H9 (cell line): ENCODE results near the gene TMEM117. TPM values are rescaled to one million over a fixed set of nuclear protein-coding genes. Genes with fewer than 3 reads are reported as not detected.

Experiments
- DNase-seq: peaks from one replicate; pipeline ENCODE4 v3.0.0-alpha.2; 2017
- H2AFZ ChIP-seq: one replicate; pipeline ENCODE4 v1.6.1; 2013; ENCODE audit warnings: mild to moderate bottlenecking, low read length, control low read depth, moderate library complexity
- H2AK5ac ChIP-seq: 2 replicates; pipeline ENCODE4 v1.6.1; 2013; ENCODE audit warnings: low read length, control low read depth, mixed read lengths; ENCODE audit not compliant: insufficient read length
- H2BK120ac ChIP-seq: one replicate; pipeline ENCODE4 v1.6.1; 2013; ENCODE audit warnings: low read depth, mild to moderate bottlenecking, low read length, control low read depth, inconsistent platforms; ENCODE audit not compliant: poor library complexity, severe bottlenecking
- H2BK12ac ChIP-seq: 2 replicates; pipeline ENCODE4 v1.6.1; 2013; ENCODE audit warnings: low read length, control low read depth, mixed read lengths, low read depth; ENCODE audit not compliant: insufficient read length
- H2BK15ac ChIP-seq: 2 replicates; pipeline ENCODE4 v1.6.1; 2013; ENCODE audit warnings: low read depth, low read length, control low read depth
- H2BK20ac ChIP-seq: one replicate; pipeline ENCODE4 v1.6.1; 2013; ENCODE audit warnings: low read depth, mild to moderate bottlenecking, low read length, control low read depth, inconsistent platforms; ENCODE audit not compliant: poor library complexity, severe bottlenecking
- H2BK5ac ChIP-seq: 2 replicates; pipeline ENCODE4 v1.6.1; 2013; ENCODE audit warnings: low read length, control low read depth, mixed read lengths; ENCODE audit not compliant: insufficient read length
- H3K14ac ChIP-seq: 2 replicates; pipeline ENCODE4 v1.6.1; 2013; ENCODE audit warnings: low read length, control low read depth; ENCODE audit not compliant: insufficient read depth
- H3K18ac ChIP-seq: 2 replicates; pipeline ENCODE4 v1.6.1; 2013; ENCODE audit warnings: low read depth, mild to moderate bottlenecking, mixed read lengths, low read length, control low read depth; ENCODE audit not compliant: insufficient read length
- H3K23ac ChIP-seq: 2 replicates; pipeline ENCODE4 v1.6.1; 2013; ENCODE audit warnings: low read length, control low read depth, mixed read lengths, low read depth; ENCODE audit not compliant: insufficient read length
- H3K23me2 ChIP-seq: 2 replicates; pipeline ENCODE4 v1.6.1; 2013; ENCODE audit warnings: low read depth, mild to moderate bottlenecking, mixed read lengths, low read length, control low read depth; ENCODE audit not compliant: insufficient read length, poor library complexity, severe bottlenecking
- H3K27ac ChIP-seq: 2 replicates; pipeline ENCODE4 v1.5.1; 2013; ENCODE audit warnings: low read length, control low read depth, mixed read lengths, low read depth; ENCODE audit not compliant: insufficient read length
- H3K27me3 ChIP-seq: 2 replicates; pipeline ENCODE4 v1.6.1; 2013; ENCODE audit warnings: low read length, control low read depth, inconsistent platforms; ENCODE audit not compliant: insufficient read depth
- H3K4ac ChIP-seq: 2 replicates; pipeline ENCODE4 v1.6.1; 2013; ENCODE audit warnings: low read depth, mild to moderate bottlenecking, control low read depth, inconsistent platforms, low read length, moderate library complexity
- H3K4me1 ChIP-seq: 2 replicates; pipeline ENCODE4 v1.6.1; 2013; ENCODE audit warnings: low read length, control low read depth, inconsistent platforms; ENCODE audit not compliant: insufficient read depth
- H3K4me2 ChIP-seq: 2 replicates; pipeline ENCODE4 v1.6.1; 2013; ENCODE audit warnings: low read length, control low read depth, mixed read lengths; ENCODE audit not compliant: insufficient read length, insufficient read depth
- H3K56ac ChIP-seq: 2 replicates; pipeline ENCODE4 v1.6.1; 2013; ENCODE audit warnings: low read depth, mild to moderate bottlenecking, mixed read lengths, low read length, control low read depth; ENCODE audit not compliant: insufficient read length
- H3K79me1 ChIP-seq: 2 replicates; pipeline ENCODE4 v1.6.1; 2013; ENCODE audit warnings: low read depth, mild to moderate bottlenecking, moderate library complexity, low read length, control low read depth, inconsistent platforms; ENCODE audit not compliant: insufficient read depth, poor library complexity, severe bottlenecking
- H3K79me2 ChIP-seq: 2 replicates; pipeline ENCODE4 v1.6.1; 2013; ENCODE audit warnings: low read length, control low read depth, inconsistent platforms; ENCODE audit not compliant: insufficient read depth
- H3K9ac ChIP-seq: 2 replicates; pipeline ENCODE4 v1.6.1; 2013; ENCODE audit warnings: low read length, control low read depth, mixed read lengths; ENCODE audit not compliant: insufficient read length; ENCODE audit errors: extremely low read depth
- H3K9me3 ChIP-seq: one replicate; pipeline ENCODE4 v1.6.1; 2013; ENCODE audit warnings: low read depth, low read length, inconsistent platforms; ENCODE audit not compliant: control insufficient read depth
- H3T11ph ChIP-seq: one replicate; pipeline ENCODE4 v1.6.1; 2013; ENCODE audit warnings: mild to moderate bottlenecking, low read length, control low read depth, inconsistent platforms
- H4K20me1 ChIP-seq: one replicate; pipeline ENCODE4 v1.6.1; 2013; ENCODE audit not compliant: control insufficient read depth, insufficient read length, insufficient read depth
- H4K5ac ChIP-seq: 2 replicates; pipeline ENCODE4 v1.6.1; 2013; ENCODE audit warnings: low read depth, mild to moderate bottlenecking, mixed read lengths, low read length, control low read depth; ENCODE audit not compliant: insufficient read length
- H4K8ac ChIP-seq: replicated peaks from 2 replicates; pipeline ENCODE4 v1.6.1; 2013; ENCODE audit warnings: low read length, control low read depth, mixed read lengths, low read depth; ENCODE audit not compliant: insufficient read length
- H4K91ac ChIP-seq: 2 replicates; pipeline ENCODE4 v1.6.1; 2013; ENCODE audit warnings: low read depth, mild to moderate bottlenecking, moderate library complexity, mixed read lengths, low read length, control low read depth; ENCODE audit not compliant: insufficient read length
- H3K27ac Mint-ChIP-seq, 3 experiments: 2 replicates in 2 of 3; 3 replicates in 1 of 3; pipeline ENCODE4 v1.8.0; 2020 to 2021; ENCODE audit warnings: mixed read lengths in 3 of 3, mild to moderate bottlenecking in 1 of 3, moderate library complexity in 1 of 3
- H3K27me3 Mint-ChIP-seq: 2 replicates; pipeline ENCODE4 v1.8.0; 2021; ENCODE audit warnings: low read depth, mild to moderate bottlenecking, moderate library complexity, mixed read lengths
- H3K36me3 Mint-ChIP-seq, 3 experiments: 2 replicates in 2 of 3; 3 replicates in 1 of 3; pipeline ENCODE4 v1.8.0; 2020 to 2021; ENCODE audit warnings: low read depth in 3 of 3, mixed read lengths in 3 of 3; ENCODE audit not compliant: insufficient read depth in 1 of 3
- H3K4me1 Mint-ChIP-seq, 2 experiments: 2 replicates each; pipeline ENCODE4 v1.8.0; 2020; ENCODE audit warnings: mixed read lengths in 2 of 2
- H3K4me3 Mint-ChIP-seq, 2 experiments: 2 replicates in 1 of 2; 3 replicates in 1 of 2; pipeline ENCODE4 v1.8.0; 2020 to 2021; ENCODE audit warnings: mild to moderate bottlenecking in 2 of 2, mixed read lengths in 2 of 2, moderate library complexity in 1 of 2
- H3K9me3 Mint-ChIP-seq, 2 experiments: 2 replicates in 1 of 2; 3 replicates in 1 of 2; pipeline ENCODE4 v1.8.0; 2020; ENCODE audit warnings: mild to moderate bottlenecking in 2 of 2, mixed read lengths in 2 of 2, moderate library complexity in 1 of 2
- WGBS: extraction: QIAGEN DNeasy Blood & Tissue Kit; methylation state at CpG from one replicate; pipeline ENCODE4 v1.1.7; 2013; ENCODE audit warnings: missing lambda C conversion rate, low lambda C conversion rate, mixed read lengths; ENCODE audit not compliant: insufficient read length; ENCODE audit errors: extremely low coverage; 5-methylcytosine and 5-hydroxymethylcytosine counted together
- total RNA-seq: library from RNA; stranded (reverse); gene quantifications from 2 replicates; pipeline ENCODE4 v1.2.1, GENCODE V29; 2021
- TF ChIP-seq, protein P1 (sequence below): fragments of 200-600 bp; sonication (generic); conservative IDR thresholded peaks from 3 replicates; pipeline ENCODE4 v1.8.0; 2021; ENCODE audit warnings: antibody characterized with exemption, mild to moderate bottlenecking

The TMEM117 gene
- total RNA-seq, 1 experiment from 2014 or later: 1.7 TPM

DNA sequence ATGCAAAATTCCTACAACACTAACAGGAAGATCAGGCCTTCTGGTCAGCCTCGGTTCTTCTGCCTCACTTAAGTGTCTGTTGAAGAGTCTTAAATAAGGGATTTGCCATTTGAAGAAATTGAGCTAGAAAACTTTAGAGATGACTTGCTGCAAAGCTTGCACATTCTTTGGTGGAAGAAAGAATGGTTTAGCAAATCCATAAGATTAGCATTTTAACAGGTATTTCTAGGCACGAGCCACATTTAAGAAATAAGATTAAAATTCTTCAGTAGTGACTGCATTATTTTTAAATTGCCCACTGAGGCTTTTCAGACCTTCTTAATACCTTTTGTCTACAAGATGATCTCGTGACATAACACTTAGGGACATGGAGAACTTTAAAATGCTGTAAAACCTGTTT is 327.1 kb downstream of the TMEM117 start:
- Histone ChIP-seq H4K8ac (no peak overlapping the region), H2BK120ac (no peak overlapping the region), H2AFZ (no peak overlapping the region), H4K5ac (no peak overlapping the region), H3K18ac (no peak overlapping the region), H3K79me2 (no peaks in the 10 kb centered on the region), H2BK12ac (no peak overlapping the region), H3K14ac (no peak overlapping the region), H3K4ac (no peak overlapping the region), H3K23ac (no peak overlapping the region), H4K20me1 (no peaks in the 10 kb centered on the region), H3K27ac (no peak overlapping the region), H3K9ac (no peak overlapping the region), H2BK5ac (no peak overlapping the region), H3K4me2 (no peak overlapping the region), H3K23me2 (no peaks in the 10 kb centered on the region), H3K79me1 (no peaks in the 10 kb centered on the region), H3K27me3 (no peaks in the 10 kb centered on the region), H2BK20ac (no peak overlapping the region), H3K9me3 (no peaks in the 10 kb centered on the region), H2BK15ac (no peak overlapping the region), H4K91ac (no peak overlapping the region), H3K4me1 (no peaks in the 10 kb centered on the region; the same call in 1 of the 2 replicates), H3T11ph (no peak overlapping the region), H2AK5ac (no peak overlapping the region), H3K56ac (no peak overlapping the region)
- H3K4me1 Mint-ChIP-seq: peaks cover 8 to 9% of the 10 kb centered on the region in 2 experiments
- H3K27me3 Mint-ChIP-seq: no peaks in the 10 kb centered on the region
- WGBS: no CpG with 5 or more reads among the region's 3 CpGs
- H3K27ac Mint-ChIP-seq: no peak overlapping the region
- TF ChIP-seq, protein P1, sequence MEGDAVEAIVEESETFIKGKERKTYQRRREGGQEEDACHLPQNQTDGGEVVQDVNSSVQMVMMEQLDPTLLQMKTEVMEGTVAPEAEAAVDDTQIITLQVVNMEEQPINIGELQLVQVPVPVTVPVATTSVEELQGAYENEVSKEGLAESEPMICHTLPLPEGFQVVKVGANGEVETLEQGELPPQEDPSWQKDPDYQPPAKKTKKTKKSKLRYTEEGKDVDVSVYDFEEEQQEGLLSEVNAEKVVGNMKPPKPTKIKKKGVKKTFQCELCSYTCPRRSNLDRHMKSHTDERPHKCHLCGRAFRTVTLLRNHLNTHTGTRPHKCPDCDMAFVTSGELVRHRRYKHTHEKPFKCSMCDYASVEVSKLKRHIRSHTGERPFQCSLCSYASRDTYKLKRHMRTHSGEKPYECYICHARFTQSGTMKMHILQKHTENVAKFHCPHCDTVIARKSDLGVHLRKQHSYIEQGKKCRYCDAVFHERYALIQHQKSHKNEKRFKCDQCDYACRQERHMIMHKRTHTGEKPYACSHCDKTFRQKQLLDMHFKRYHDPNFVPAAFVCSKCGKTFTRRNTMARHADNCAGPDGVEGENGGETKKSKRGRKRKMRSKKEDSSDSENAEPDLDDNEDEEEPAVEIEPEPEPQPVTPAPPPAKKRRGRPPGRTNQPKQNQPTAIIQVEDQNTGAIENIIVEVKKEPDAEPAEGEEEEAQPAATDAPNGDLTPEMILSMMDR: no peak
- H3K4me3 Mint-ChIP-seq: no peak overlapping the region
- no peaks in the 10 kb centered on the region for H3K9me3 Mint-ChIP-seq
- no peak for DNase-seq
- no peaks in the 10 kb centered on the region for H3K36me3 Mint-ChIP-seq
